Aorta (tissue), 5 donors: Measurements from ENCODE around the gene SMC1A. TPM values are rescaled to one million over a fixed set of nuclear protein-coding genes. Genes with fewer than 3 reads are reported as not detected.
"Not testable (repeated sequence)": the region's sequence is repeated elsewhere in the genome, so short reads cannot be mapped to it uniquely, and the experiment has no call there.

Experiments used
- ATAC-seq: fragments of 200-7000 bp; cut with Tn5 transposase; one replicate; pipeline ENCODE4 v1.9.1; 2022; ENCODE audit warnings: moderate library complexity; ENCODE audit not compliant: low FRiP score
- DNase-seq, 2 donors: peaks; one replicate each; pipeline ENCODE4 v3.0.0-alpha.2; 2020
- H3K27ac ChIP-seq, 2 donors: one replicate each; pipeline ENCODE4 v1.5.1; 2013; ENCODE audit warnings: low read length in 2 of 2, mild to moderate bottlenecking in 2 of 2, moderate library complexity in 2 of 2, control low read depth in 1 of 2, inconsistent platforms in 1 of 2, low read depth in 1 of 2
- H3K27me3 ChIP-seq, 2 donors: one replicate each; pipeline ENCODE4 v1.6.1; 2013; ENCODE audit warnings: control low read depth in 1 of 2, low read length in 1 of 2, mild to moderate bottlenecking in 1 of 2, moderate library complexity in 1 of 2; ENCODE audit not compliant: insufficient read depth in 2 of 2, control insufficient read depth in 1 of 2
- H3K36me3 ChIP-seq, 2 donors: one replicate each; pipeline ENCODE4 v1.6.1; 2013; ENCODE audit warnings: control low read depth in 1 of 2, low read length in 1 of 2, mild to moderate bottlenecking in 1 of 2; ENCODE audit not compliant: insufficient read depth in 2 of 2, control insufficient read depth in 1 of 2
- H3K4me1 ChIP-seq, 2 donors: one replicate each; pipeline ENCODE4 v1.6.1; 2013; ENCODE audit warnings: low read length in 2 of 2, control low read depth in 1 of 2, mild to moderate bottlenecking in 1 of 2, moderate library complexity in 1 of 2; ENCODE audit not compliant: insufficient read depth in 2 of 2, control insufficient read depth in 1 of 2
- H3K4me3 ChIP-seq, 2 donors: one replicate each; pipeline ENCODE4 v1.5.1; 2013; ENCODE audit warnings: low read length in 2 of 2, control low read depth in 1 of 2, mild to moderate bottlenecking in 1 of 2
- H3K9me3 ChIP-seq: one replicate; pipeline ENCODE4 v1.6.1; 2013; ENCODE audit warnings: mild to moderate bottlenecking, low read length; ENCODE audit not compliant: control insufficient read depth
- WGBS, 2 donors: extraction: QIAGEN DNeasy Blood & Tissue Kit; methylation state at CpG; one replicate each; pipeline ENCODE4 v1.1.7; 2013; 5-methylcytosine and 5-hydroxymethylcytosine counted together
- intact Hi-C, 2 donors: fragments of 100-400 bp; cut with DNase I; formaldehyde crosslinking; loops; one replicate each; pipeline versions ENCODE4 v1.14.2 to v1.15.0; 2022
- polyA plus RNA-seq, 2 donors: library from polyadenylated mRNA; stranded (reverse); fragments of 200-250 nt; gene quantifications; one replicate each; pipeline ENCODE4 v1.2.3, GENCODE V29; 2013
- total RNA-seq, 2 donors: library from RNA; stranded (reverse); fragmentation: NEBNext Ultra II Directional; extraction: Animal tissue kit (Norgen Biotek cat#: 25700); gene quantifications; one replicate each; pipeline ENCODE4 v1.2.1, GENCODE V29; 2021
- donor health status: healthy with polysubstance abuse.
- donor health status: Bipolar disorder and iron deficiency.
- donor health status: DM: no; HTN: no; CAD: no.
- donor health status: DM: no; HTN: no; CAD: no.
- donor health status: DM: yes; HTN: yes; CAD: no.

The SMC1A gene
- total and polyA plus RNA-seq, 4 donors, result 5.6 to 57.3 (median 31.5) TPM

DNA sequence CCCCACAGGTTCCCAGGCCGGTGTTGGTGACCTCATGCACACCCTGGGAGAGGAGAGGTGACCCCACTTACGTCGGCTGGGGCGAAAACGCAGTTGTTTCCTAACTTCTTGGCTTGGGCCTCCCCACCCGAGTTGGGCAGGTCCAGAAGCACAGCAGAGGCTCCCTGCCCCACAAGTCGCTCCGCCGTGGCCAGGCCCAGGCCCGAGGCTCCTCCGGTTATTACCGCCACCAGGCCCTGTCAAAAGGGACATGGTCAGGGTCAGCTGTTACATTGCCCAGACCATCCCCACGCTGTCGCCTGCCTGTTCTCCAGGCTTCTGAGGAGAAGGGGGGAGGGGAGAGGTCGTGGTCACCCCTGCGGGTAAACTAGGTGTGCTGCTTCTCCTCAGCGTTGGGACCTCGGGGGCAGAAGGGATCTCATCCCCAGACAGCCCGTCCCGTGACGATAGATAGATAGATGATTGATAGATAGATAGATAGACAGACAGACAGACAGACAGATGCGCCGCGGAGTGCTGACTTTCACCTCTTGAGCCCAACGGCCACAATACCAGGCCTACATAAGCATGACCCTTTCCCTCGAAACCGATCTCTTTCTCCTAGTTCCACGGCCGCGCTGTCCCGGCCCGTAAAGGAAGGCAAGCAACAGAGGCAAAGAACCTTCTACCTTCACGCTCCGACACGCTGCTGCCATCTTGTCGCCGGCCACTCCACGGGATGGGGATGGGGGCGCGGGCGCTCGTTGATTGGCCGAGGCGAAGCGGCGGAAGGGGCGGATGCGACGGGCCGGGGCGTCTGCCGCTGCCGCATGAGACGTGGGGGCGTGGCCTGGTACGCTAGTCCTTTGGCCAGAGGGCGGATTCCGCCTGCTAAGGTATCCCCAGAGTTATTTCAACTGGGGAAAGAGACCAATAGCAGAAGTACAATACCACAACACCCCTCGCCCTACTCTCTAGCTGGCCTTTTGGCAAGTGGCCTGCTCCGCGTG is 11.5 kb upstream of the SMC1A start, which contains the start of gene HSD17B10:
Gene HSD17B10 (minus strand): TSS at position 720 of the 989 bp plus-strand sequence. CDS start 25 bp downstream, at position 695.
- H3K27me3 ChIP-seq, result no peaks in the 10 kb centered on the region
- peak within 1 kb of the TSS; percentile 23 to 63 for H3K4me3 ChIP-seq
- WGBS, 2 donors, result 4 to 27% methylated on average over 56 to 61 of the region's 61 CpGs
- intact Hi-C loops, result no loop called here
- H3K36me3 ChIP-seq, result no peaks in the 10 kb centered on the region
- no peaks in the 10 kb centered on the region for H3K4me1 ChIP-seq
- H3K9me3 ChIP-seq, result no peaks in the 10 kb centered on the region
- peak within 1 kb of the TSS in 1 of 2 donors; percentile 64 for H3K27ac ChIP-seq
- ATAC-seq (peak; percentile 93), DNase-seq (peak; percentile 94 to 96)

DNA sequence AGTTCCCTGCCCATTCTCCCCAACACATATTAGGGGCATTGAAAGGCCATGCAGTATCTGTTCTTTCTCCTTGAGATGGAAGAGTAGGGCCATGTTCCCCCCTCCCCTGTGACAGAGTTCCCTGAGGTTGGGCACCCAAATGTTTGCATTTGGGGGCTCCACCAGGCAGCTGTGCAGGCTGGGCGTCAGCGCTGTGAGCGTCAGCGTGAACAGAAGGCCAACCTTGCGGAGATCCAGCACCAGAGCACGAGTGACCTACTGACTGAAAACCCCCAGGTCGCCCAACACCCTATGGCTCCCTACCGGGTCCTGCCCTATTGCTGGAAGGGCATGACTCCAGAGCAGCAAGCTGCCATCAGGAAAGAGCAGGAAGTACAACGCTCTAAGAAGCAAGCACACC is 7.8 kb upstream of the SMC1A start:
- Histone ChIP-seq H3K36me3 (no peaks in the 10 kb centered on the region), H3K4me1 (no peaks in the 10 kb centered on the region), H3K27ac (no peak overlapping the region), H3K4me3 (no peak overlapping the region), H3K9me3 (no peaks in the 10 kb centered on the region), H3K27me3 (no peaks in the 10 kb centered on the region)
- ATAC-seq (no peak), DNase-seq (no peak)
- intact Hi-C loops, result no loop called here
- 85 to 92% methylated on average over 9 of the region's 9 CpGs for WGBS, 2 donors

DNA sequence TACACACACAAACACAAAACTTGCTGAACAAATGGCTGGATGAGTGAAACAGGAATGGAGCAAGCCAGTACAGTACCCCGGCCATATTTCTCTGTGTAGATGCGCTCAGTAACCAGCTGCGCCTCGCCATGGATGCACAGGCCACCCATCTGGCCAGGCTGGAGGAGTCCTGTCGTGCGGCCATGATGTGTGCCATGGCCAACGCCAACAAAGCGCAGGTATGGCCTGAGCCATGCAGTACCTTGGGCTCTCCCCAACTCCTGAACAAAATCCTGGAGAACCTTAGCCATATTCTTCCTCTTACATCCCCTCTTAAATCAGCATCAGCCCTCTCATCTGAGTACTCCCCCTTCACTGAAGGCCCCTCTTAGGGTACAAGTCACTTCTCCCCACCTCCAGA is 7.3 kb upstream of the SMC1A start:
- no peaks in the 10 kb centered on the region for H3K4me1 ChIP-seq
- no peaks in the 10 kb centered on the region for H3K36me3 ChIP-seq
- no peaks in the 10 kb centered on the region for H3K9me3 ChIP-seq
- no peaks in the 10 kb centered on the region for H3K27me3 ChIP-seq
- no peak overlapping the region for H3K4me3 ChIP-seq
- intact Hi-C loops, result no loop called here
- DNase-seq, result no peak
- no peak for ATAC-seq
- no peak overlapping the region for H3K27ac ChIP-seq
- 89 to 93% methylated on average over 8 of the region's 8 CpGs for WGBS, 2 donors

DNA sequence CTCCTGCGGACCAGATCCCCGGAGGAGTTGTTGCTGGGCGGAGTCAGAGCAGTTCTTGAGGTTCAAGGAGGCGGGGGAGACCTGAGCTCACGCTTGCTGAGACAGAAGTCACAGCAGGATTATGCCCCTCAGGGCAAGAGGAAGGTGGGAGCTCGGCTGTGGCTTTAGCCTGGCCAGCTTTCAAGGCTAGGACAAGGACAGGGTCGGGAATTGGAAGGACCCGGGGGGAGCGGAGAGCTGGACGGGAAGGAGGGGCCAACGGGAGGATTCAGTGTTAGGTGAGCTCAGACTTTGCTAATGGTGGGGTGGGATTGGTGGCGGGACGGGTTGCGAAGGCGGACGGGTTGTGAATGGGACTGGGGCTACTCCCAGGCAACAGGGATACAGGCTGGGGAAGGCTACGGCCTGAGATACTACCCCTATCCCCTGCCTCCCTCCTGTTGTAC is 430 bp upstream of the SMC1A start, which contains the start of gene RIBC1:
Gene RIBC1 (plus strand): TSS at position 13 of the 446 bp plus-strand sequence. CDS start 3,404 bp downstream, outside the sequence.
- no peak for DNase-seq
- WGBS, 2 donors, result 2% methylated on average over 17 of the region's 17 CpGs
- Histone ChIP-seq H3K27me3 (no peaks in the 10 kb centered on the region), H3K4me1 (no peaks in the 10 kb centered on the region), H3K9me3 (no peaks in the 10 kb centered on the region), H3K36me3 (no peaks in the 10 kb centered on the region), H3K4me3 (peak within 1 kb of the TSS; percentile 77 to 83), H3K27ac (peak within 1 kb of the TSS in 1 of 2 donors; percentile 98)
- intact Hi-C loops, result loop anchor here in 1 of 2 donors (5.0 kb wide), 1 partner anchor 106 kb away; no protein-coding TSS in a partner anchor
- no peak for ATAC-seq

DNA sequence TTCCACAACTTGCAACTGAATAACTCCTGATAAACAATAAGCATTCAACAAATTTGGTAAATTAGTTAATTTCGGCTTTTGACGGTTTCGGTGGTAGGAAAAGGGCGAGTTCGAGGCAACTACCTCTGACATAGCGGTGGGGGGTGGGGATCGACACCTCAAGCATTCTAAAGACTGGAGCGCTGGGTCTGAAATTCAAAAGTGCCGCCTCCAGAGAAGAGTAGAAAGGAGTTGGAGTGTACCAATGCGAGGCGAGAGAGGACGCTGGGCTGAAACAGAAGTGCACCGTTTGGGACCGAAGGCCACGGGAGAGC is 725 bp downstream of the SMC1A start:
- ATAC-seq (no peak), DNase-seq (no peak)
- Histone ChIP-seq H3K27me3 (no peaks in the 10 kb centered on the region), H3K9me3 (no peaks in the 10 kb centered on the region), H3K4me1 (no peaks in the 10 kb centered on the region), H3K4me3 (peak overlapping the region; percentile 77 to 83), H3K36me3 (no peaks in the 10 kb centered on the region), H3K27ac (peak overlapping the region in 1 of 2 donors; percentile 98)
- 0 to 3% methylated on average over 15 of the region's 15 CpGs for WGBS, 2 donors
- intact Hi-C loops, result loop anchor here in 1 of 2 donors (5.0 kb wide), 1 partner anchor 104 kb away; no protein-coding TSS in a partner anchor

DNA sequence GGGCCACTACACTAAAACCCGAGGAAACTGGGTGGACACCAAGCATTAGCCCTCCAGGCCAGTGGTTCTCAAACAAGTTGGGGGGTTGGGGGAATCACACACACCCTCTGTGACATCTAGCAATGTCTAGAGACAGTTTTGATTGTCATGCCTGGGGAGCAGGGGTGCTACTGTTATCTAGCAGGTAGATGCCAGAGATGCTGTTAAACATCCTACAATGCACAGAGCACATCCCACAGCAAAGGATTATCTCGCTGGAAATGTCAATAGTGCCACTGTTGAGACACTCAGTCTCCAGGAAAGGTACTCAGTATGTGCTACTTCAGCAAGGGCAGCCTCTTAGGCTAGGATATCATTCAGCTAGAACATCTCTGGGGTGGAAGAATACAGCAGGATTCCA is 1.3 kb downstream of the SMC1A start:
- Histone ChIP-seq H3K36me3 (no peaks in the 10 kb centered on the region), H3K9me3 (no peaks in the 10 kb centered on the region), H3K4me3 (no peak overlapping the region), H3K27ac (no peak overlapping the region), H3K4me1 (no peaks in the 10 kb centered on the region), H3K27me3 (no peaks in the 10 kb centered on the region)
- ATAC-seq (no peak), DNase-seq (no peak)
- intact Hi-C loops, result loop anchor here in 1 of 2 donors (5.0 kb wide), 1 partner anchor 104 kb away; no protein-coding TSS in a partner anchor
- 27 to 51% methylated on average over 2 of the region's 2 CpGs for whole genome bisulfite sequencing, 2 donors

DNA sequence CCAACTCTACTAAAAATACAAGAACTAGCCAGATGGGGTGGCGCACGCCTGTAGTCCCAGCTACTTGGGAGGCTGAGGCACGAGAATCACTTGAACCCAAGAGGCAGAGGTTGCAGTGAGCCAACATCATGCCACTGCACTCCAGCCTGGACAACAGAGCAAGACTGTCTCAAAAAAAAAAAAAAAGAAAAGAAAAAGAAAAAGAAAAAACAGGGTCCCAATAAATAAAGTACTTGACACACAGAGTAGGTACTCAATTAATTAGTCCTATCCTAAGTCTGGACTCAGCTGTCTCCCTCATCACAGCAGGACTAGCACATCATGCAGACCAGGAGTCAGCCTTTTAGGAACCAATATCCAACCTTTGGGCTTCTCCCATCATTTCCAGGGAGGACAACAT is 2.1 kb downstream of the SMC1A start:
- H3K27me3 ChIP-seq, H3K4me3 ChIP-seq, H3K27ac ChIP-seq, H3K4me1 ChIP-seq, DNase-seq, H3K36me3 ChIP-seq, H3K9me3 ChIP-seq, ATAC-seq: not testable (repeated sequence)
- WGBS, 2 donors, result 93 to 99% methylated on average over 3 of the region's 3 CpGs
- intact Hi-C loops, result loop anchor here in 1 of 2 donors (5.0 kb wide), 1 partner anchor 103 kb away; no protein-coding TSS in a partner anchor

DNA sequence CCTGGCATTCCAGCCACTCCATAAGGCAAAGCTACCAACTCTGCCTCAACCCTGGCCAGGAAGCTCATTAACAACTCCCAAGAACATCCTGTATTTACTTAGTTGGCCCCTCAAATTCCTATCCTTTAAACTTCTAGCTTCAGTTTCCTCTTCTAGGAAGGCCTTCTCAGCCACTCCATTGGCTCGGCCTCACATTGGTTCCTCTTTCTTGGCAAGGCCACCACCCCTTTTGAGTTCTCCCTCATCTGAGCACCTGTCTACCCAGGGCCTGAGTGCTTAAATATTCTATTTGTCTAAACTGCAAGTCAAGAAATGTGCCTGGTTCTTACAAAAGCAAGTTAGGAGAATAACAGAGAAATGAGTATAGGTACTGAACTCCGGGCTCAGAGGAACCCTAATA is 10.0 kb downstream of the SMC1A start:
- Histone ChIP-seq H3K27ac (no peak overlapping the region), H3K4me3 (no peak overlapping the region), H3K4me1 (no peaks in the 10 kb centered on the region), H3K27me3 (no peaks in the 10 kb centered on the region), H3K36me3 (peaks cover 0 to 9% of the 10 kb centered on the region in 2 donors), H3K9me3 (no peaks in the 10 kb centered on the region)
- ATAC-seq (no peak), DNase-seq (no peak)
- 91 to 93% methylated on average over 2 of the region's 2 CpGs for WGBS, 2 donors
- intact Hi-C loops, result no loop called here
